HG03442 (cell line): ENCODE measurements around the gene ENAH.

Experiments
- ATAC-seq: cut with Tn5 transposase; IDR thresholded peaks from one replicate; pipeline ENCODE4 v1.9.1; 2021; ENCODE audit warnings: mild to moderate bottlenecking, moderate library complexity; ENCODE audit not compliant: unreplicated experiment

The ENAH gene

DNA sequence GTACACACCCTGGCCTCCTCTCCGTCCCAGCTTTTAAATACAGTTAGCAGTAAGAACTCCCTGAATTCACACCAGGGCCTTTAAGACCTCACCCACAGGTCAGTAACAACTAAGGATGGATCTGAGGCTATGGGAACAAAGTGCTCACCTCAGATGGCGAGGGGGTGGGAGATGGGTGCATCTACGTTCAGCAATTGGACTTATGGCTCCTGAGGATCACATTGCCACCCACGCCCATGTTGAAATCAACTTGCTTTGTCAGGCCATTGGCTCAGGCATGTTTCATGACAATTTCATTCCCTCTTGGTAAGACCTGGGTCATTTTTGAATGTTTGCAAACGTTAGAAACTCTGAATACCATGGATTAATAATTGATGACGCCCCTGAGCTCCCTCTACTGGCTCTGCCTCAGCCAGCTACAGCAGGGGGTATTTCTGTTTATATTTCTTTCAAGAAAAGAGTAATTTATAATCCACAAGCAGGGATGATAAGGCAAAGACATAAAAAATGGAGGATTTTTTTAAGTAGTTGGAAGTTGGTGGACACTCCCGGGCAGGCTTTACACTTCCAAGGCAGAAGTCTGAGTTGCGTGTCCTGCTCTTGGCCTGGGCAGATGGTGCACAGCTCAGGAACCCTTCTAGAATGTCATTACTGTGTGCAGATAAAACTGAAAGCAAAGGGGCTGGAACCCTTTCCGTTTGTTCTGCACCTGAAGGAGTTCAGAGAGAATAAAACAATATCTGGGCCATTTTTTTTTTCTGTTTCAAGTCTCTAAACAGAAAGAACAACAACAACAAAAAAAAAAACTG lies 211.4 kb downstream of the ENAH start:
- peak; percentile 24 for ATAC-seq

DNA sequence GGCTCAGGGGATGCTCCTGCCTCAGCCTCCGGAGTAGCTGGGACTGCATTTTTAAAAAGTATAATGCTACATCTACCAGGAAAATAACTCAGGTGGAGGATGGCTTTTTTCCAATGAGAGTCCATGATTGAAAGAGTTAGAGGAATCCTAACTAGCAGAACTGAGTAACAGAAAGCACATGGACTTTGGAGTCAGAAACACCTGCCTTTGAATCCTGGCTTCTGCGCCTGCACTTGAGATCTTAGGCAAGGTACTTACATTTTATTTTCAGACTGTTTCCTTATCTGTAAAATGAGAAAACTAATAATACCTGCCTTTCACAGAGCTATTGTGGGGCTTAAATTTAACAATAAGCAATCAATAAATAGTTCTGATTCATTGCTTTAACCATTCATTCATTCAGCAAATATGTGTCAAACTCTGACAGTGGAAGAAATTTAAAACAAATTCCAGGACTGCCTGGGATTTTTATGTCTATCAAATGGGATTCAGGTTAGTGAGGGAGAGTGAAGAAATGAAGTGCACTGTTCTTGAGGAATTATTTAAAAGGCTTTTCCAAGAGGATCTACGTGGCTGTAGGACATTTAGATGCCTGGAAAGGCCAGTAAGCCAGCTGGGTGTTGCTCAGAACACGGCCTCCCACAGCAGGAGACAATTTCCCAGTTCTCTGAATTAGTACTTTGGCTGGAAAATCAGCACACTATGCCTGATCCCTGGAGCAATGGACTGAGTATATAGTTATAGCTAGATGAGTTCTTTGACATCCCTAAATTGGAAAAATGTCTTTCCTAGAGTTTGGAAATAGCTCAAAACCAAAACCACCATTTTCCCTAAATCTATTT lies 212.3 kb downstream of the ENAH start:
- no peak for ATAC-seq

DNA sequence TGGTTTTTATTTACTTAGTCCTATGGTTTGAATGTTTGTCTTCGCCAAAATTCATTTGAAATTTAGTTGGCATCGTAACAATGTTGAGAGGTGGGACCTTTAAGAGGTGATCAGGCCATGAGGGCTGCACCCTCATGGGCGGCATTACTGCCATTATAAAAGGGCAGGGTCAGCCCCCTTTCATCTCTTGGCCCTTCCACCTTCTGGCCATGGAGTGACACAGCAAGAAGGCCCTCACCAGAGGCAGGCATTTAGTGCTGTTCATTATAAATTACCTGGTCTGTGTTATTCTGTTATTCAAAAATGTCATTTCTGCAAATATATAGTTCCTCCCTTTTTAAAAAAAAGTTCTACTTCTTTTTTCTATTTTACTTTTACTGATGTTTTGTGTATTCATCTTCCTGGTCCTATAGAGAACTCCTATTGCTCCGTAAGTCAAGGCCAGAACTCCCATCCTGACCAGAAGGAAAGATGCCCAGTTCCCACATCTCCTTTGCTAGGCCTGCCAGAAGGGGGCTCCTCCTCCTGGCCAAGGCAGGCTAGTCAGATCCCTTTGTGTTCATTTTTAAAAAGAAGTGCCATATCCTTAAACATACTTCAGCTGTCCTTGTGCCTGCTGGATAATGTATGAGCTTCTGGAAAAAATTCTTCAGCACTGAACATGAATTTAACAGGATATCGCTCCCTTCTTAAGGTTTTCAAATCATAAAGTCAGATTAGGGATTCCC lies 215.0 kb downstream of the ENAH start:
- ATAC-seq: no peak
